Esophagus squamous epithelium (tissue), 4 donors: Measurements from ENCODE around the gene ERCC6L2.
A peak's percentile ranks its signal among the peaks of the same experiment; 100 is the strongest.

Experiments
- CTCF ChIP-seq, 6 experiments: fragments of 450-650 bp in 4 of 6; fragments of 200-600 bp in 2 of 6; sonication (generic) in 2 of 6; IDR thresholded peaks; one replicate each; pipeline ENCODE4 v1.5.1; 2016 to 2019; ENCODE audit warnings: antibody characterized with exemption in 6 of 6, mild to moderate bottlenecking in 4 of 6, moderate library complexity in 4 of 6
- POLR2A ChIP-seq, 4 donors: fragments of 450-650 bp; IDR thresholded peaks; one replicate each; pipeline ENCODE4 v1.6.1; 2017; ENCODE audit warnings: antibody characterized with exemption in 4 of 4, mild to moderate bottlenecking in 4 of 4, moderate library complexity in 3 of 4

DNA sequence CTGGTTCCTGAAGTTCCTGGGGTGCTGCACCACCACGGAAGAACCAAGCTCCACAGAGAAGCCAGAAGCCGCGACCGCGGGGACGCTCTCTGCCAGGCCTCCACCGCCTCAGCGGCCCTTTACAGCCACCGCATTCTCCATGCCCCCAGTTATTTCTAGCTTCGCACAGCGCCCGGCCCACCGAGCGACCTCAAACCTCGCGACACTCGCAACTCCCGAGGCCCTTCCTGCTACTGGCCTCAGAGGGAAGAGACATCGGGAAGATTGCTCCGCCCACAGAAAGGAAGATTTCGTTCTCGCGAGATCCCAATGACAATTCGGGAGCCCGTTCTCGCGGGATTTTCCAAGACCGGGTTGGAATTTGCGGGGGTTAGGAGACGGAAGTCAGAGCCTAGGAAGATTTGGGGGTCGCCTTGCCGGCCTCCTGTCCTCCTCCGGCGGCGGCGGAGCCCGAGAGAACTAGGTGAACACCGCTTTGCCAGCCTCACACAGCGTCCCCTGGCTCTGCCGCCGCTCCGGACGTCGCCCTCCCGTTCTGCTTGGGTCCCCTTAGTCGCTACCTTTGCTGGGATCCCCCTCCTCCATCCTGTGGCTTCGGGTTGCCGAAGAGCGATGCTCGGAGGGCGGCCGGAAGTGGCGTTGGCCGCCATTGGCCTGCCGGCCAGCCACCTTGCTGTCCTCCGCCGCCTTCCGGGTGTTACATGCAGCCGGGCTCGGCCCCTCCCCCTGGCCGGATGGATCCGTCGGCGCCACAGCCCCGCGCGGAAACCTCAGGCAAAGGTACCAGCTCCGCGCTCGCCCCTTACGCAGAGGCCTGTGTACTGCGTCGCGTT, at the start of gene ERCC6L2:
- TF ChIP-seq POLR2A (IDR thresholded peaks at IDR 0.05), result peak in 3 of 4 donors; percentile 65 to 78 (median 65)
- TF ChIP-seq CTCF (IDR thresholded peaks at IDR 0.05), result peak in 3 of 6 experiments; percentile 12 to 26 (median 22)
